K562 (cell line): Measurements from ENCODE around the gene GAMT. TPM values are rescaled to one million over a fixed set of nuclear protein-coding genes. Genes with fewer than 3 reads are reported as not detected.

Experiments
- ATAC-seq: fragments of 200-7000 bp; cut with Tn5 transposase; 3 replicates; pipeline ENCODE4 v1.9.1; 2020; ENCODE audit warnings: moderate library complexity
- BruUV-seq: library from RNA; stranded (reverse); fragments of 400-500 nt; replicated peaks from 2 replicates; lab custom pipeline; 2021; lab: Mats Ljungman, UMichigan
- CTCF ChIA-PET: fragments of 300-600 bp; formaldehyde crosslinking; extraction: SDS; loops from one replicate; lab custom pipeline; 2021; ENCODE audit warnings: low intra/inter-chr PET ratio; lab: Yijun Ruan, JAX
- POLR2A ChIA-PET: fragments of 300-600, 350-650 bp; sonication (Branson Sonifier 250); formaldehyde crosslinking; extraction: SDS; loops from one replicate; lab custom pipeline; 2021; ENCODE audit warnings: antibody characterized with exemption, inconsistent platforms; lab: Yijun Ruan, JAX
- DNase-seq, 4 experiments: peaks; one replicate each; pipeline versions ENCODE4 v3.0.0 to v3.0.0-alpha.2; 2011 to 2018; ENCODE audit warnings: low spot score in 3 of 4, mixed read lengths in 3 of 4; ENCODE audit errors: extremely low read depth in 1 of 4
- FAIRE-seq: peaks from 2 replicates; lab custom pipeline; 2011; peaks lifted over from hg19 to GRCh38; lab: Jason Lieb, UNC
- H2AFZ ChIP-seq: 2 replicates; pipeline ENCODE4 v1.6.0; 2011; ENCODE audit warnings: low read depth, low read length, control low read depth, inconsistent platforms
- H3K27ac ChIP-seq: fragments of 200-600 bp; 3 replicates; pipeline ENCODE4 v1.8.0; 2011; ENCODE audit warnings: low read depth, mild to moderate bottlenecking, control low read depth, inconsistent platforms, low read length, moderate library complexity, mixed read lengths; ENCODE audit errors: extremely low read depth
- H3K27me3 ChIP-seq, 2 experiments: fragments of 300-600 bp in 1 of 2; 2 replicates in 1 of 2; 3 replicates in 1 of 2; pipeline versions ENCODE4 v1.6.0 to v1.8.0; 2011; ENCODE audit warnings: inconsistent platforms in 2 of 2, low read length in 2 of 2, mild to moderate bottlenecking in 1 of 2, mixed read lengths in 1 of 2, moderate library complexity in 1 of 2; ENCODE audit not compliant: control insufficient read depth in 2 of 2, insufficient read depth in 2 of 2
- H3K36me3 ChIP-seq: fragments of 300-600 bp; 3 replicates; pipeline ENCODE4 v1.8.0; 2011; ENCODE audit warnings: mild to moderate bottlenecking, low read length, inconsistent platforms; ENCODE audit not compliant: control insufficient read depth, insufficient read depth
- H3K4me1 ChIP-seq, 2 experiments: fragments of 200-600 bp in 1 of 2; replicated peaks in 1 of 2; 2 replicates in 1 of 2; 3 replicates in 1 of 2; pipeline versions ENCODE4 v1.5.1 to v1.8.0; 2011; ENCODE audit warnings: inconsistent platforms in 2 of 2, low read length in 2 of 2, mild to moderate bottlenecking in 1 of 2, mixed read lengths in 1 of 2, moderate library complexity in 1 of 2; ENCODE audit not compliant: control insufficient read depth in 2 of 2, insufficient read depth in 2 of 2
- H3K4me2 ChIP-seq: 2 replicates; pipeline ENCODE4 v1.6.1; 2011; ENCODE audit warnings: low read length, control low read depth, inconsistent platforms, mixed read lengths; ENCODE audit not compliant: insufficient read depth
- H3K4me3 ChIP-seq: fragments of 200-600 bp; sonication (generic), shearing (Covaris generic); 2 replicates; pipeline ENCODE4 v1.5.1; 2016; ENCODE audit warnings: control low read depth, inconsistent platforms
- H3K79me2 ChIP-seq: fragments of 200-600 bp; 3 replicates; pipeline ENCODE4 v1.8.0; 2011; ENCODE audit warnings: low read length, inconsistent platforms; ENCODE audit not compliant: control insufficient read depth, insufficient read depth
- H3K9ac ChIP-seq, 2 experiments: 2 replicates each; pipeline versions ENCODE4 v1.6.0 to v1.6.1; 2011; ENCODE audit warnings: low read depth in 2 of 2, low read length in 2 of 2, control low read depth in 1 of 2, inconsistent platforms in 1 of 2, mild to moderate bottlenecking in 1 of 2, mixed read lengths in 1 of 2; ENCODE audit not compliant: insufficient read depth in 1 of 2
- H3K9me1 ChIP-seq: one replicate; pipeline ENCODE4 v1.6.0; 2011; ENCODE audit warnings: inconsistent platforms, mild to moderate bottlenecking, low read length, moderate library complexity; ENCODE audit not compliant: control insufficient read depth, insufficient read depth
- H3K9me3 ChIP-seq: replicated peaks from 2 replicates; pipeline ENCODE4 v1.5.1; 2011; ENCODE audit warnings: low read depth, low read length, inconsistent platforms; ENCODE audit not compliant: control insufficient read depth, insufficient read depth
- H4K20me1 ChIP-seq: replicated peaks from 2 replicates; pipeline ENCODE4 v1.6.1; 2011; ENCODE audit warnings: low read length, inconsistent platforms, mixed read lengths; ENCODE audit not compliant: control insufficient read depth, insufficient read depth
- CHD2 ChIP-seq: IDR thresholded peaks from 2 replicates; pipeline ENCODE4 v1.6.1; 2011; ENCODE audit warnings: low read depth, low read length
- EWSR1 ChIP-seq: fragments of 450-650 bp; IDR thresholded peaks from 2 replicates; pipeline ENCODE4 v1.6.1; 2018; ENCODE audit warnings: borderline replicate concordance, mild to moderate bottlenecking, low read depth, moderate library complexity; ENCODE audit not compliant: partially characterized antibody
- MCM3 ChIP-seq: fragments of 450-650 bp; IDR thresholded peaks from 2 replicates; pipeline ENCODE4 v1.6.1; 2016
- POLR2AphosphoS5 ChIP-seq: IDR thresholded peaks from 2 replicates; pipeline ENCODE4 v1.6.1; 2011; ENCODE audit warnings: mild to moderate bottlenecking, low read depth, low read length, moderate library complexity; ENCODE audit not compliant: control insufficient read depth, insufficient read depth
- SMAD3 ChIP-seq: fragments of 450-650 bp; formaldehyde crosslinking; conservative IDR thresholded peaks from 2 replicates; pipeline ENCODE4 v1.4.0; 2020; ENCODE audit warnings: mild to moderate bottlenecking
- SMAD4 ChIP-seq: fragments of 250-450 bp; sonication (Bioruptor Pico); conservative IDR thresholded peaks from 2 replicates; pipeline ENCODE4 v1.8.0; 2021; ENCODE audit warnings: inconsistent platforms, mild to moderate bottlenecking, moderate library complexity
- SREBF2 ChIP-seq: sonication (generic); formaldehyde crosslinking; IDR thresholded peaks from 2 replicates; pipeline ENCODE4 v1.4.0; 2020; ENCODE audit warnings: mild to moderate bottlenecking, missing genetic modification reagents
- TAF9B ChIP-seq: fragments of 450-650 bp; IDR thresholded peaks from 2 replicates; pipeline ENCODE4 v1.6.1; 2018; ENCODE audit warnings: mild to moderate bottlenecking; ENCODE audit not compliant: partially characterized antibody
- TEAD1 ChIP-seq, 2 experiments: fragments of 450-650 bp in 1 of 2; sonication (generic) in 1 of 2; formaldehyde crosslinking; IDR thresholded peaks; 2 replicates each; pipeline versions ENCODE4 v1.4.0 to v1.8.0; 2020 to 2022; ENCODE audit warnings: mild to moderate bottlenecking in 2 of 2, missing genetic modification reagents in 1 of 2
- ZEB2 ChIP-seq: fragments of 450-650 bp; IDR thresholded peaks from 2 replicates; pipeline ENCODE4 v1.6.1; 2016
- ZNF134 ChIP-seq: fragments of 250-450 bp; sonication (Bioruptor Pico); conservative IDR thresholded peaks from 2 replicates; pipeline ENCODE4 v1.4.0; 2020
- WGBS: fragments of 100-300 bp; shearing (Covaris generic); methylation state at CpG from one replicate; pipeline ENCODE4 v1.1.6; 2016; ENCODE audit warnings: low coverage, mixed read lengths; ENCODE audit not compliant: insufficient coverage; ENCODE audit errors: missing lambda C conversion rate; 5-methylcytosine and 5-hydroxymethylcytosine counted together
- in situ Hi-C: fragments of 300-500 bp; cut with MboI; formaldehyde crosslinking; loops from 4 replicates; pipeline ENCODE4 v1.15.0; 2018; ENCODE audit warnings: inconsistent platforms, mixed read lengths
- intact Hi-C: fragments of 100-400 bp; cut with micrococcal nuclease; formaldehyde crosslinking; loops from 2 replicates; pipeline ENCODE4 v1.14.2; 2022
- polyA plus RNA-seq, 8 experiments: library from polyadenylated mRNA; depleted of rRNA in 4 of 8; stranded (reverse) in 5 of 8; unstranded in 3 of 8; fragments of >200 nt; fragmentation: Nextera tagmentation in 2 of 8; fragmentation: Illumina TruSeq in 1 of 8; extraction: Ambion mirVana in 2 of 8; extraction: Trizol in 1 of 8; gene quantifications; 2 replicates each; pipeline versions ENCODE4 v1.2.1 to v1.2.3, GENCODE V29; 2011 to 2014; ENCODE audit warnings: inconsistent platforms in 1 of 8, missing spikeins in 1 of 8
- total RNA-seq, 7 experiments: library from RNA; depleted of rRNA in 6 of 7; stranded (reverse); fragments of >200 nt in 6 of 7; fragmentation: Illumina TruSeq in 2 of 7; extraction: Trizol in 2 of 7; gene quantifications; 2 replicates each; pipeline versions ENCODE4 v1.2.1 to v1.2.3, GENCODE V29; 2011 to 2021; ENCODE audit warnings: low replicate concordance in 1 of 7
- TF ChIP-seq, protein P1 (sequence below): fragments of 250-450 bp; sonication (Bioruptor Pico); IDR thresholded peaks from 2 replicates; pipeline ENCODE4 v1.5.0; 2022; ENCODE audit warnings: mild to moderate bottlenecking
- TF ChIP-seq, protein P2 (sequence below): fragments of 450-650 bp; IDR thresholded peaks from one replicate; pipeline ENCODE4 v1.6.1; 2018; ENCODE audit warnings: mild to moderate bottlenecking, moderate library complexity; ENCODE audit not compliant: partially characterized antibody
- TF ChIP-seq, protein P3 (sequence below): sonication (generic); formaldehyde crosslinking; IDR thresholded peaks from 2 replicates; pipeline ENCODE4 v1.8.0; 2022; ENCODE audit warnings: missing genetic modification reagents, mild to moderate bottlenecking, moderate library complexity, borderline replicate concordance
- TF ChIP-seq, protein P4 (sequence below), 2 experiments: fragments of 450-650 bp in 1 of 2; sonication (generic) in 1 of 2; formaldehyde crosslinking in 1 of 2; IDR thresholded peaks in 1 of 2; conservative IDR thresholded peaks in 1 of 2; 2 replicates each; pipeline versions ENCODE4 v1.6.1 to v1.8.1; 2016 to 2023; ENCODE audit warnings: mild to moderate bottlenecking in 2 of 2, moderate library complexity in 2 of 2, inconsistent platforms in 1 of 2, missing genetic modification reagents in 1 of 2

GAMT gene
- total and polyA plus RNA-seq, 9 of the 15 experiments (the other 6 are each of a cell fraction or from before 2014, with no cell fraction given), result 1.3 to 35.3 (median 27.2) TPM

DNA sequence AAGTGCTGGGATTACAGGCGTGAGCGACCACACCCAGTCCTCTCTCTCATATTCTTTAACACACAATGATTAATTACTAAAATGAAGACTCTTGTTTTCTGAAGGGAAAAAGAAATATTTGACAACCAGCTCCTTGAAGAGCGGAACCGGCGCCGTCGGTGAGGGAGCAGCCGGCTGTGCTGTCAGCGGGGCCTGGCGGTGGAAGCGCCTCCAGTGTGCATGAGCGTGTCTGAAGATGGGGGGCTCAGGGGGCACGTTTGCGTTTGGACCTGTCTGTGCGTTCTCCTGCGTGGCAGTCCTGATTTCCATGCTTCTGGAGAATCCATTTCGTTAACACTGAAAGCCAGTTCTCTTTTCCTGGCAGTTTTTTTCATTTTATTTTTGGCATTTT is 24.9 kb downstream of the GAMT start (continued):
- TF ChIP-seq POLR2AphosphoS5, result no peak
- TF ChIP-seq, protein P1, sequence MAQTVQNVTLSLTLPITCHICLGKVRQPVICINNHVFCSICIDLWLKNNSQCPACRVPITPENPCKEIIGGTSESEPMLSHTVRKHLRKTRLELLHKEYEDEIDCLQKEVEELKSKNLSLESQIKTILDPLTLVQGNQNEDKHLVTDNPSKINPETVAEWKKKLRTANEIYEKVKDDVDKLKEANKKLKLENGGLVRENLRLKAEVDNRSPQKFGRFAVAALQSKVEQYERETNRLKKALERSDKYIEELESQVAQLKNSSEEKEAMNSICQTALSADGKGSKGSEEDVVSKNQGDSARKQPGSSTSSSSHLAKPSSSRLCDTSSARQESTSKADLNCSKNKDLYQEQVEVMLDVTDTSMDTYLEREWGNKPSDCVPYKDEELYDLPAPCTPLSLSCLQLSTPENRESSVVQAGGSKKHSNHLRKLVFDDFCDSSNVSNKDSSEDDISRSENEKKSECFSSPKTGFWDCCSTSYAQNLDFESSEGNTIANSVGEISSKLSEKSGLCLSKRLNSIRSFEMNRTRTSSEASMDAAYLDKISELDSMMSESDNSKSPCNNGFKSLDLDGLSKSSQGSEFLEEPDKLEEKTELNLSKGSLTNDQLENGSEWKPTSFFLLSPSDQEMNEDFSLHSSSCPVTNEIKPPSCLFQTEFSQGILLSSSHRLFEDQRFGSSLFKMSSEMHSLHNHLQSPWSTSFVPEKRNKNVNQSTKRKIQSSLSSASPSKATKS (CRISPR knock-in tag), result no peak

DNA sequence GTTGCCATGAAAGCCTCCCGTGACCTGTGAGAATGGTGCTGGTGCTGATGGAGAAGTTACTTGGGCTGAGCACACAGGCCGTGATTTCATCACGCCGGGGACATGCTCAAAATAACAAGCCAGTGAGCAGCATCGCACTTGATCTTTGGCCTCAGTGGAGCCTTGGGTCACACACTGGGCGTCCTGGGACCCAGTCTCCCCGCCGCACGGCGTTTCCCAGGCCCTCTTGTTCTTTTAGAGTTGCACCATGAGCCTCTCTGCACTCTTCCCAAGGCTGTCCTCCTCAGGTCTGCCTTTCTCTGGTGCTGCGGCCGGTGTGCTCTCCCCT is 27.1 kb downstream of the GAMT start:
- in situ Hi-C loops, result no loop called here
- Histone ChIP-seq H3K4me2 (no peak overlapping the region), H3K9me3 (no peaks in the 10 kb centered on the region), H3K27me3 (no peaks in the 10 kb centered on the region), H2AFZ (no peak overlapping the region), H3K27ac (no peak overlapping the region), H3K79me2 (no peaks in the 10 kb centered on the region), H3K36me3 (peaks cover 67% of the 10 kb centered on the region)
- no peak for TF ChIP-seq SMAD3 (CRISPR knock-in tag)
- no peak for TF ChIP-seq SREBF2
- no peak for TF ChIP-seq SMAD4 (CRISPR knock-in tag)
- TF ChIP-seq, protein P2, sequence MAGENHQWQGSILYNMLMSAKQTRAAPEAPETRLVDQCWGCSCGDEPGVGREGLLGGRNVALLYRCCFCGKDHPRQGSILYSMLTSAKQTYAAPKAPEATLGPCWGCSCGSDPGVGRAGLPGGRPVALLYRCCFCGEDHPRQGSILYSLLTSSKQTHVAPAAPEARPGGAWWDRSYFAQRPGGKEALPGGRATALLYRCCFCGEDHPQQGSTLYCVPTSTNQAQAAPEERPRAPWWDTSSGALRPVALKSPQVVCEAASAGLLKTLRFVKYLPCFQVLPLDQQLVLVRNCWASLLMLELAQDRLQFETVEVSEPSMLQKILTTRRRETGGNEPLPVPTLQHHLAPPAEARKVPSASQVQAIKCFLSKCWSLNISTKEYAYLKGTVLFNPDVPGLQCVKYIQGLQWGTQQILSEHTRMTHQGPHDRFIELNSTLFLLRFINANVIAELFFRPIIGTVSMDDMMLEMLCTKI, result no peak
- TF ChIP-seq CHD2, result no peak
- no peak for TF ChIP-seq ZNF134
- no peak for TF ChIP-seq EWSR1
- no peak for TF ChIP-seq ZEB2
- TF ChIP-seq, protein P3, sequence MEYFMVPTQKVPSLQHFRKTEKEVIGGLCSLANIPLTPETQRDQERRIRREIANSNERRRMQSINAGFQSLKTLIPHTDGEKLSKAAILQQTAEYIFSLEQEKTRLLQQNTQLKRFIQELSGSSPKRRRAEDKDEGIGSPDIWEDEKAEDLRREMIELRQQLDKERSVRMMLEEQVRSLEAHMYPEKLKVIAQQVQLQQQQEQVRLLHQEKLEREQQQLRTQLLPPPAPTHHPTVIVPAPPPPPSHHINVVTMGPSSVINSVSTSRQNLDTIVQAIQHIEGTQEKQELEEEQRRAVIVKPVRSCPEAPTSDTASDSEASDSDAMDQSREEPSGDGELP, result no peak
- TF ChIP-seq, protein P4, sequence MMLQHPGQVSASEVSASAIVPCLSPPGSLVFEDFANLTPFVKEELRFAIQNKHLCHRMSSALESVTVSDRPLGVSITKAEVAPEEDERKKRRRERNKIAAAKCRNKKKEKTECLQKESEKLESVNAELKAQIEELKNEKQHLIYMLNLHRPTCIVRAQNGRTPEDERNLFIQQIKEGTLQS (IDR thresholded peaks at IDR 0.05), result no peak
- TF ChIP-seq, protein P4 (CRISPR knock-in tag; conservative IDR thresholded peaks at IDR 0.05), result no peak
- TF ChIP-seq TEAD1 (CRISPR knock-in tag; IDR thresholded peaks at IDR 0.05), result no peak
- TF ChIP-seq MCM3, result no peak
- TF ChIP-seq TAF9B, result no peak
- TF ChIP-seq, all 486 proteins: peak for 0
- FAIRE-seq (no peak), DNase-seq (no peak), ATAC-seq (no peak)
- no peaks in the 10 kb centered on the region for H3K9me1 ChIP-seq
- 91% methylated on average over 12 of the region's 12 CpGs for WGBS
- H3K9ac ChIP-seq, result peak overlapping the region in 1 of 2 experiments; percentile 37; a peak in 1 of 4 replicates
- H3K4me1 ChIP-seq, result peaks cover 0 to 50% of the 10 kb centered on the region in 2 experiments; a peak in 2 of 5 replicates
- CTCF ChIA-PET, result no interaction called here
- intact Hi-C loops, result no loop called here
- BruUV-seq, result no TSS peak
- POLR2A ChIA-PET, result interaction anchor here (1.1 to 1.6 kb wide), 2 partner anchors 9 to 20 kb away, joined by 3 to 4 read pairs; partner anchors contain the start of gene NDUFS7
- H4K20me1 ChIP-seq, result no peaks in the 10 kb centered on the region
- no peak overlapping the region for H3K4me3 ChIP-seq
